Stimulated activated memory B cell treated with anti-CD40 and anti-IgM and Interleukin-4, amounts not matched to agents 10 μg/mL and 1 μg/mL and 100 μg/mL, for 72 hours (primary cell): ENCODE measurements around the gene REEP3.
"Not testable (repeated sequence)": the region's sequence is repeated elsewhere in the genome, so short reads cannot be mapped to it uniquely, and the experiment has no call there.

Experiments
- ATAC-seq: fragments of 150-1000 bp; cut with Tn5 transposase; 2 replicates; pipeline ENCODE4 v1.10.0; 2021
- H3K27ac Mint-ChIP-seq: one replicate; pipeline ENCODE4 v1.8.0; 2022; ENCODE audit warnings: mild to moderate bottlenecking, mixed read lengths
- H3K27me3 Mint-ChIP-seq: one replicate; pipeline ENCODE4 v1.8.0; 2022; ENCODE audit warnings: mixed read lengths
- H3K36me3 Mint-ChIP-seq: one replicate; pipeline ENCODE4 v1.8.0; 2022; ENCODE audit warnings: mixed read lengths
- H3K4me1 Mint-ChIP-seq: one replicate; pipeline ENCODE4 v1.8.0; 2022; ENCODE audit warnings: mixed read lengths
- H3K4me3 Mint-ChIP-seq: one replicate; pipeline ENCODE4 v1.8.0; 2022; ENCODE audit warnings: mild to moderate bottlenecking, moderate library complexity, mixed read lengths
- H3K9me3 Mint-ChIP-seq: one replicate; pipeline ENCODE4 v1.8.0; 2022; ENCODE audit warnings: mixed read lengths

Gene REEP3

GRCh38 chr10:63498665-63499064, 22.5 kb upstream of the REEP3 start:
- ATAC-seq: no peak
- no peaks in the 10 kb centered on the region for H3K9me3 Mint-ChIP-seq
- peaks cover 15% of the 10 kb centered on the region for H3K36me3 Mint-ChIP-seq
- H3K4me1 Mint-ChIP-seq: peaks cover 38% of the 10 kb centered on the region
- H3K27me3 Mint-ChIP-seq: no peaks in the 10 kb centered on the region
- no peak overlapping the region for H3K27ac Mint-ChIP-seq
- H3K4me3 Mint-ChIP-seq: no peak overlapping the region

- H3K9me3 Mint-ChIP-seq, H3K27me3 Mint-ChIP-seq, H3K4me3 Mint-ChIP-seq, H3K27ac Mint-ChIP-seq, ATAC-seq: not testable (repeated sequence)
- peaks cover 15% of the 10 kb centered on the region for H3K36me3 Mint-ChIP-seq
- H3K4me1 Mint-ChIP-seq: peaks cover 47% of the 10 kb centered on the region
Measured at GRCh38 chr10:63500551-63500950, 20.6 kb upstream of the REEP3 start.

- Mint-ChIP-seq H3K27me3 (no peaks in the 10 kb centered on the region), H3K36me3 (peaks cover 15% of the 10 kb centered on the region), H3K4me1 (peaks cover 51% of the 10 kb centered on the region), H3K27ac (no peak overlapping the region), H3K9me3 (no peaks in the 10 kb centered on the region), H3K4me3 (no peak overlapping the region)
- ATAC-seq: no peak
Measured at GRCh38 chr10:63501954-63502353, 19.2 kb upstream of the REEP3 start.

- Mint-ChIP-seq H3K27me3 (no peaks in the 10 kb centered on the region), H3K4me3 (no peak overlapping the region), H3K9me3 (no peaks in the 10 kb centered on the region), H3K36me3 (peaks cover 15% of the 10 kb centered on the region), H3K27ac (no peak overlapping the region), H3K4me1 (peaks cover 43% of the 10 kb centered on the region)
- no peak for ATAC-seq
Measured at GRCh38 chr10:63502832-63503231, 18.4 kb upstream of the REEP3 start.

- Mint-ChIP-seq H3K27me3 (no peaks in the 10 kb centered on the region), H3K4me3 (no peak overlapping the region), H3K36me3 (peaks cover 15% of the 10 kb centered on the region), H3K9me3 (no peaks in the 10 kb centered on the region), H3K4me1 (peaks cover 41% of the 10 kb centered on the region), H3K27ac (no peak overlapping the region)
- no peak for ATAC-seq
Measured at GRCh38 chr10:63503395-63503794, 17.8 kb upstream of the REEP3 start.

GRCh38 chr10:63504145-63504881, 16.9 kb upstream of the REEP3 start:
- H3K27me3 Mint-ChIP-seq: no peaks in the 10 kb centered on the region
- ATAC-seq: no peak
- peaks cover 11% of the 10 kb centered on the region for H3K36me3 Mint-ChIP-seq
- H3K4me3 Mint-ChIP-seq: no peak overlapping the region
- H3K27ac Mint-ChIP-seq: no peak overlapping the region
- H3K9me3 Mint-ChIP-seq: no peaks in the 10 kb centered on the region
- peaks cover 33% of the 10 kb centered on the region for H3K4me1 Mint-ChIP-seq

- Mint-ChIP-seq H3K4me1 (peaks cover 30% of the 10 kb centered on the region), H3K27me3 (no peaks in the 10 kb centered on the region), H3K27ac (no peak overlapping the region), H3K4me3 (no peak overlapping the region), H3K9me3 (no peaks in the 10 kb centered on the region), H3K36me3 (peaks cover 4% of the 10 kb centered on the region)
- no peak for ATAC-seq
Measured at GRCh38 chr10:63505562-63505961, 15.6 kb upstream of the REEP3 start.

- H3K27ac Mint-ChIP-seq: no peak overlapping the region
- peaks cover 34% of the 10 kb centered on the region for H3K4me1 Mint-ChIP-seq
- H3K4me3 Mint-ChIP-seq: no peak overlapping the region
- H3K27me3 Mint-ChIP-seq: no peaks in the 10 kb centered on the region
- no peak for ATAC-seq
- H3K9me3 Mint-ChIP-seq: no peaks in the 10 kb centered on the region
- peaks cover under 1% of the 10 kb centered on the region for H3K36me3 Mint-ChIP-seq
Measured at GRCh38 chr10:63506554-63506953, 14.6 kb upstream of the REEP3 start.

GRCh38 chr10:63515002-63515763, 6.0 kb upstream of the REEP3 start:
- ATAC-seq: no peak
- H3K36me3 Mint-ChIP-seq: peaks cover 23% of the 10 kb centered on the region
- H3K9me3 Mint-ChIP-seq: no peaks in the 10 kb centered on the region
- no peak overlapping the region for H3K4me3 Mint-ChIP-seq
- H3K27me3 Mint-ChIP-seq: no peaks in the 10 kb centered on the region
- peaks cover 63% of the 10 kb centered on the region for H3K4me1 Mint-ChIP-seq
- peak overlapping the region; percentile 64 for H3K27ac Mint-ChIP-seq

GRCh38 chr10:63516207-63516606, 5.0 kb upstream of the REEP3 start:
- ATAC-seq: no peak
- Mint-ChIP-seq H3K36me3 (peaks cover 23% of the 10 kb centered on the region), H3K27ac (no peak overlapping the region), H3K9me3 (no peaks in the 10 kb centered on the region), H3K4me3 (no peak overlapping the region), H3K27me3 (no peaks in the 10 kb centered on the region), H3K4me1 (peaks cover 64% of the 10 kb centered on the region)

- peaks cover 9% of the 10 kb centered on the region for H3K36me3 Mint-ChIP-seq
- peaks cover 64% of the 10 kb centered on the region for H3K4me1 Mint-ChIP-seq
- no peak overlapping the region for H3K4me3 Mint-ChIP-seq
- H3K27ac Mint-ChIP-seq: no peak overlapping the region
- no peak for ATAC-seq
- H3K27me3 Mint-ChIP-seq: no peaks in the 10 kb centered on the region
- no peaks in the 10 kb centered on the region for H3K9me3 Mint-ChIP-seq
Measured at GRCh38 chr10:63518690-63519288, 2.4 kb upstream of the REEP3 start.

GRCh38 chr10:63521416-63522276, 445 bp downstream of the REEP3 start:
- peak overlapping the region; percentile 88 for H3K4me3 Mint-ChIP-seq
- H3K27ac Mint-ChIP-seq: peak overlapping the region; percentile 81
- no peaks in the 10 kb centered on the region for H3K9me3 Mint-ChIP-seq
- peak; percentile 85 for ATAC-seq
- H3K27me3 Mint-ChIP-seq: no peaks in the 10 kb centered on the region
- peaks cover 5% of the 10 kb centered on the region for H3K36me3 Mint-ChIP-seq
- H3K4me1 Mint-ChIP-seq: peaks cover 51% of the 10 kb centered on the region

GRCh38 chr10:63522277-63522687, 1.1 kb downstream of the REEP3 start:
- peak overlapping the region; percentile 81 for H3K27ac Mint-ChIP-seq
- ATAC-seq: no peak
- H3K27me3 Mint-ChIP-seq: no peaks in the 10 kb centered on the region

GRCh38 chr10:63522995-63523394, 1.8 kb downstream of the REEP3 start:
- Mint-ChIP-seq H3K9me3 (no peaks in the 10 kb centered on the region), H3K4me3 (no peak overlapping the region), H3K4me1 (peaks cover 54% of the 10 kb centered on the region), H3K27me3 (no peaks in the 10 kb centered on the region), H3K36me3 (peaks cover 10% of the 10 kb centered on the region), H3K27ac (no peak overlapping the region)
- ATAC-seq: no peak

More at GRCh38 chr10:63522277-63522687, 1.1 kb downstream of the REEP3 start:
- H3K9me3 Mint-ChIP-seq: no peaks in the 10 kb centered on the region
- peaks cover 5% of the 10 kb centered on the region for H3K36me3 Mint-ChIP-seq
- H3K4me3 Mint-ChIP-seq: peak overlapping the region; percentile 82
- H3K4me1 Mint-ChIP-seq: peaks cover 51% of the 10 kb centered on the region

- H3K9me3 Mint-ChIP-seq: no peaks in the 10 kb centered on the region
- peaks cover 15% of the 10 kb centered on the region for H3K36me3 Mint-ChIP-seq
- H3K27ac Mint-ChIP-seq: no peak overlapping the region
- no peak overlapping the region for H3K4me3 Mint-ChIP-seq
- ATAC-seq: no peak
- H3K4me1 Mint-ChIP-seq: peaks cover 45% of the 10 kb centered on the region
- no peaks in the 10 kb centered on the region for H3K27me3 Mint-ChIP-seq
Measured at GRCh38 chr10:63525021-63525420, 3.8 kb downstream of the REEP3 start.
